COLO829 (cell line): ENCODE measurements around the gene NME7.
A peak's percentile ranks its signal among the peaks of the same experiment; 100 is the strongest.

Source experiments
- DNase-seq: peaks from one replicate; pipeline ENCODE4 v3.0.0; 2012; ENCODE audit warnings: low spot score

Gene NME7

DNA sequence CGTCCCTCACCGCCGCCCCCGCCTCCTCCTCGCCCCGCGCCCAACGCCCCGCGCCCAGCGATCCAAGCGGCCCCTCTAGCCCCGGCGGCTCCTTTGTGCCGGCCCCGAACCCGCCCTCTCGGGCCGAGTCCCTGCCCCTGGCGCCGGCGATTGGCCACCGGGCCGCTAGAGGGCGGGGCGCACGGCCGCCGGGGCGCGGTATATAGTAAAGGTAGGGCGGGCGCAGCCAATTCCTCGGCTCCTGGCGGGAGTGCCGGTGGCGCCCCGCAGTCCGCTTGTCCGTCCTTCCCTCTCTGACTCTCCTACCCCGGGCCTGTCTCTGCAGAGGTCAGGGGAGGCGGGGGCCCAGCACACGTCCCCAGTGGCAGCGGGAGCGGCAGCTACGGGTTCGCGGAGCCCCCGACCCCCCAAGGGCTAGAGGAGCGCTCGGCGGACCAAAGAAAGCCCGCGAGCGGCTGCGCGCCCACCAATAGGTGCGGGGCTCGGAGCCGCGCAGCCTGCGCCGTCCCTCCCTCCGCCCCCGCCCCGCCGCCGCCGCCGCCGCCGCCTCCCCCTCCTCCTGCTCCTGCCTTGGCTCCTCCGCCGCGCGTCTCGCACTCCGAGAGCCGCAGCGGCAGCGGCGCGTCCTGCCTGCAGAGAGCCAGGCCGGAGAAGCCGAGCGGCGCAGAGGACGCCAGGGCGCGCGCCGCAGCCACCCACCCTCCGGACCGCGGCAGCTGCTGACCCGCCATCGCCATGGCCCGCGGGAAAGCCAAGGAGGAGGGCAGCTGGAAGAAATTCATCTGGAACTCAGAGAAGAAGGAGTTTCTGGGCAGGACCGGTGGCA, 261.3 kb downstream of the NME7 start, which contains the start of gene ATP1B1:
Gene ATP1B1 (plus strand): TSS at position 596 of the 826 bp plus-strand sequence. CDS start 140 bp downstream, at position 736.
- DNase-seq = peak; percentile 68

DNA sequence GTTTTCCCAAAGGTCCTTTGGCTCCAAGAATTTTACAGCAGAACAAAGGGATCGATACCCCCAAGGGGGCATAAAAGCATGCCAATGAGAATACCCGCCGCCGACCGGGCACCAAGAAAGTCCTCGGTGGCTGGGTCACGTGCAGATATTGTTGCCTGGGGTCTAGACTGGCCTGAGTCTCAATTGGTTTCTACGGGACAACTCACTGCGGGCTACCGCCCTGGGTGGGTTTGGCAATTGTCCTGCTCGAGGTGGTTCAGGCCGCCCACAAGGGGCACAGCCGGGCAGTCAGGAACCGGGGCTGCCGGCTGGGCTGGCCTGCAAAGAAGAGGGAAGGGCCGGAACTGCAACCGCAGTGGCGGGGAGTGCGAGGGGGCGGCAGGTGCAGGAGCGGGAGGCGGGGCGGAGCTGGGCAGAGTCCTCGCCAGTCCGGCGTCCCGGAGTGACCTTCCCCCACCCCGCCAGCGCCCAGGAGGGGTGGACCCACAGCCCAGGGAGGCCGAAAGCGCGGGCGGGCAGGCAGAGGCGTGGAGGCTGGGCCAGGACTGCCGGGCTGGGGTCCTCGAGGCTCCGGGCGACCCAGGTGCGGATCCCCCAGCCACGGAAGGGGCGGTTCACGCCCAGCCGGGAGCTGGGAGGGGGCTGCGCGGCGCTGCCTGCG, 262.0 kb downstream of the NME7 start:
- DNase-seq = no peak

DNA sequence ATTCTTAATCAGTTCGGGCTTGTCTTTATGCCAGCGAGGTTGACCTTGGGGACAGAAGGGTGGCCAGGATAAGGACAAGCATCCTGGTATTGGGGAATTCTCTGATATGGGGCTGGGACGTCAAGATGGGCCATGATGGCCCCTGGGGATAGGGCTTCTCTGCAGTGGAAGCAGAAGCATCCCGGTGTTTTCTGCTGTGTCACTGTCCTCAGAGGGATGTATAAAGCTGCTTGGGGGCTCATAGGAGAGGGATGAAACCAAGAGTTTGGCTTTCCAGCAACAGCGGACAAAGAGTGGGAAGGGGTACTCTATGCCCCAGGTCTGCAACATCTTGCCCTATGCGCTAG, 262.5 kb downstream of the NME7 start:
- no peak for DNase-seq

DNA sequence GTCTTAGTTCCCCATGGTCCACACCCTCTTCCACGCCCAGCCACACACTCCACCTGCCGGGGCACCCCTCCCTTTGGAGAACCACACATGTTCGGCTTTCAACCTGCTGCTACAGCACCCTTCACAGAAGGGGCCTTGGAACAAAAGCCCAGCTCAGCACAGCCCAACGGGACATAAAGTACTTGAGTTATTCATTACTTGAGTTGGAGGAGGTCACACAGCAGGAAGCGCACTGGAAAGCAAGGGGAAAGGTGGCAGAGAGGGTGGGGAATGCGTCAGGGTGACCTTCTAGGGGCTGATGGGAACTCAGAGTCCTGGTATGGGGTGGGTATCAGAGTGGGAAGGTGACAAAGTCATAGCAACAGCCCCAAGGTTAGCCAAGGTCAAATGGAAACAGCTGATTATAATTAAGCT, 264.1 kb downstream of the NME7 start:
- no peak for DNase-seq

DNA sequence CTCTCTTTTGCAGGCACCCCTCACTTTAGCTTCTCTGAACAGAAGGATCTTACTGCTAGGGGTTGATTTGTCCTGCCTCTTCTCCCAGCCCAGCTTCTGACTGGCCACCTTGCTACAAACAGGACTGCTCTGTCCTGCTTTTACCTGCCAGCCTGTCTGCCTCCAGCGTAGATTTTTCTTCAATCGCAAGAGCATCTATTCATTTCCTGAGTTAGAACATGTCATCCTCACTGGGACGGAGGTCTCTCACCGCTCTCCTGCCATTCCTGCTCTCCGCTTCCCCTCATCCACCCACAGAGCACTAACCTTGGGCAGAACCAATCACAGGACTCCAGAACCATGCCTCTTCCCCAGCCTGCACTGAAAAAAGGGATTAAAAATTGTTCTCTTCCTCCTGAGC, 264.6 kb downstream of the NME7 start:
- no peak for DNase-seq

DNA sequence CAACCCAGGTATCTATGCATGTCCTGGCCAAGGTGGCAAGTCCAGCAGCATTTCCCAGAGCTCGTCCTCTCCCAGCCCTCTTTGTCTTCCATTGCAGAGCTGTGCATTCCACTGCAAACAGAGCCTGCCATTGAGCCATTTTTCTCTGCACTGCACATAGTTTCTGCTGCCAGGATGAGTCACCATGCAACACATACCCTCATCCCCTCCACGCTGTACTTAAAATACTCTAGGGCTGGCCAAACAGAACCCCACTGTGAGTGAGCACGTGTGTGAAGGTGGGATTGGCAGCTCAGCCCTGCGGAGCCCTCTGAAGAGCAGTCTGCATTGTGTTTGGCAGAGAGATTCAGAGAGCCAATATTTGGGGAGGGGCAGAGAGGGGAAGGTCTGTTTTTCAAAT, 265.0 kb downstream of the NME7 start:
- peak; percentile 95 for DNase-seq

DNA sequence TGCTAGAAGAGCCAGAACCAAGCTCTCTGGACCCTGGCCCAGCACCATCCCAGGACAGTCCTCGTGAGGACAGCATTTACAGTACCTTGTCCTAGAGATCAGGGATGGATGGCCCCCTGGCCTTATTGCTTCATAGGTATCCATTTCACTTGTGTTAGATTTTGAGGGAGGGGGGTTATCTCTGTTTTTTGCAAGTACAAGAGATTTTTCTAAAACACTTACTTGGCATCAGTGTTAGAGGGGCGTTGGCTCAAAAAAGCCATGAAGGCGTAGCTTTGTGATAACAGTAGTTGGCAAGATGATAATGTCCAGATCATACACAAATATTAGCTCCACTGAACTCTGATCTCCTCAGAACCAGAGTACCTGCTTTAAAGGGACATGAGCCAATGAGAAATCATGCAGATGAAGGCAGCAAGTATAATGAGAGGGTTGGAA, 266.9 kb downstream of the NME7 start:
- DNase-seq = no peak

DNA sequence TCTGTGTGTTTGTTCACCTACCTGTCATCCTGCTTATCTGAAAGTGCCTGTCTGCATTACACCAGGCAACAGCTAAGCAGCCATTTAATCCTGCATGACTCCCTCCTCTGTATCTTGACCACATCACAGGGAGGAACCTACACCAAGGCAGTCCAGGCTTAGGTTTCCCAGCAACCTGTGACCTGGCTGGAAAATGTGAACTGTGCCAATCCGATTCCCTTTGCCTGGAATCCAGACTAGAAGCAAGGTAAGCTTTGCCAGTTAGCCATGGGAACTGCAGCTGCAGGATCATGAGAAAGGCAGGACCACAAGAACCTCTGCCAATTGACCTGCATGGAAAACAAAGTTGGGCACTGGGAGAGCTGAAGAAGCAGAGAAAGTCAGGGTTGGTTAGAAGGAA, 267.4 kb downstream of the NME7 start:
- no peak for DNase-seq

DNA sequence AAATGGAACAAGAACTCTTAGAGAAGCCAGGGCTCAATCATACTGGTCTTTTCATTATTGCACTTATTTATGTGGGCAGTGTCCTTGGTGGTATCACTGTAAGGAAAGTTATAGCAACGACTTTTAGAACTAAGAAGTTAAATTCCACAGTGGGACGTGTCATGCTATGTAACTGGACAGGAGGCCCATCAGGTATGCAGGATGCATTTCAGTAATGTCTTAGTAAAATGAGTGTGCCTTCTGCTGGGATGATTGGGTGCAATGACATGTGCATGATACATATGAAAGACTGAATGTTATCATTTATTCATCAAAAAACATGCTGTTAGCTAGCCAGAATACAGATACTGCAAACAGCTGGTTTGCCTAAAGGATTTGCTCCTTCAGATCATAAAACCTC, 268.0 kb downstream of the NME7 start:
- DNase-seq = no peak

DNA sequence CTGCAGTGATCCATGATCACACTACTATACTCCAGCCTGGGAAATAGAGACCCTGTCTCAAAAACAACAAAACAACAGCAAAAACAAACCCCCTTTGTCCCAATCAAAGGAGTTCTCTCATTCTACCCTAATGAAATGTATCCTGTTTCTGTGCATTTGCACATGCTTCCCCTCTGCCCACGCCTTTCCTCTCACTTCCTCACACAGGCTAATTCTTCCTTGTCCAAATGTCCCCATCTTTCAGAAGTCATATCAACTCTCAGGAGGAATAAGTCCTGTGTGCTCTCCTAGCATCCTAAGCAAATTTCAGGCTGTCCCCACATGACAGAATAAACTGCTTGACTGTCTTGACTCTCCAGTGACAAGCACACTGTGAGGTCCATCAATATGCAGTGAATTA, 269.2 kb downstream of the NME7 start:
- no peak for DNase-seq

DNA sequence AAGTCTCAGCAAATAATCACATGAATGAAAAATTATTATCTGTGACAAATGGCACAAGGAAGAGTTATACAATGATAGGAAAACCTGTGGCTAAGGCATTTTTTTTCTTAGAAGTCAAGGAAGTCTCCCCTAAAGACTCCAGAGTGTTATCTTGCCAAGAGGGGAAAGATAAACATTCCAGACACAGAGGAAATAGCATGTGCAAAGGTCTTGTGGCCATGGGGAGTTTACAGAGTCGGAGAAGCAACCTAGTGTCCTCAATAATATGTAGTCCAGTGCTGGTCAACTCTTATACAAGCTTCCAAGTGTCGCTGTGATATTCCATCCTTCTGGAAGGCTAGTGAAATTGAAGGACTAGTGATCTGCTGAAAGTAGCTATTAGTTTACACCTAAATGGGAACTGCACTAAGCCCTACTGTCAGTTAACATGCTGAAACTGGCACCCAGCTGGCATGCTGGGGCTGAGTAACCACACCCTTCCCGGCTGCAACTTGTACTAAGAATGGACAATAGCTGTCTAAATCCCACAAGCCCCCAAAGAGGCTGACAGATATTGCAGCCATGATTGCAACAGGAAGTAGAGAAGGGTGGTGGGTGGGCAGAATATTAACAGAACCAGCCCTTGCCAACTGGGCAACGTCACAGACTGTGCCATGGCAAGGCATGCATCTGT, 272.6 kb downstream of the NME7 start:
- DNase-seq = no peak

DNA sequence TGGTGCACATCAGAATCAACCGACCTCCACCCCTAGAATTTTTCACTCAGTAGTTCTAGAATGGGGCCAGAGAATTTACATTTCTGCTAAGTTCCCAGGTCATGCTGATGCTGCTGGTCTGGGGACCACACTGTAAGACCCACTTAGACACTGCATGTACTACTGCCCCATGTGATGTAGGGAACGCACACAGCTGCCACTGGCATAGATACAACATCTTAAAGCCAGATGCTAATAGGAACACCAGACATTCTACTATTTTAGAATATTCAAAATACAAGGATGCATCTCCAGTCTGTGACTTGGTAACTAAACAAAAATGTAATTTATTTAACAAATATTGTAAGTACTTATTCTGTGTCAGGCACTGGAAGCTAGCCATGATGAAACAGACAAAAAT, 275.2 kb downstream of the NME7 start:
- no peak for DNase-seq

DNA sequence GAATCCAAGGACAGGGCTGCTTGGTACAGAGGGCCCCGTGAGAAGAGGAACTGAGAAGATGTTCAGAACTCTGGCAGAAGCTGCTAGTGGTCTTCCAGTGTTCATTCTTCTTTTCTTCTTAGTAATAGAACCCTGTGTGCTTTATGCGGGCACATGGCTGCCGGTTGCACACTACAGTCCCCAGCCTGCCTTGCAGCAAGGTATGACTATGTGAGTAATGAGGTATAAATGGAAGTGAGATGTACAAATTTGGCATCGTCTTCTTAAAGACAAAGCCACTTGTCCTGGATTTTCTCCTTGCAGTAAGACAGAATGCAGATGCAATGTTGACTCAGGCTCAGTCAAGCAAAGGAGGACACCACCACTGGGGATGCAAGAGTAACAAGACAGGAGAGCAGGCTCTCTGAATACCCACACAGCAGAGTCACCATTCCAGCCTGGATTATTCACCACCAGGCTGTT, 276.1 kb downstream of the NME7 start:
- no peak for DNase-seq

DNA sequence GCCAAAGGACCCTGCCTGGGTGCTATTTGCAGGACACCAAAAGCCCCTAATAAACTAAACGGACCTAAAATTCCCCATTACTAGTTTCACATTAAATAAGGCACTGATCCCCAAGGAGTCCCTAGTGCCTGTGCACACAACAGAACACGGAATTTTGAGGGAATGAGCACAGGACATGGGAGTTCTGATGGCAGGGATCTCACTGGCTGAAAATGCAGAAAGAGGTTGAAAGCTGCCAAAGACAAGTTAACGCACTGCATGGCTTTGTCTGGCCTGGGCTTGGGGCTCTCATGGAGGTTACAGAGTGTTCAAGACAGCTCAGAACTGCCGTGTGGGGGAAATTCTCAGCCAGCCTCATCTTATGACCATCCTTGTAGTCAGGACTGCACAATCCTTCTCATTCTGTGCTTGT, 276.7 kb downstream of the NME7 start:
- DNase-seq = no peak

DNA sequence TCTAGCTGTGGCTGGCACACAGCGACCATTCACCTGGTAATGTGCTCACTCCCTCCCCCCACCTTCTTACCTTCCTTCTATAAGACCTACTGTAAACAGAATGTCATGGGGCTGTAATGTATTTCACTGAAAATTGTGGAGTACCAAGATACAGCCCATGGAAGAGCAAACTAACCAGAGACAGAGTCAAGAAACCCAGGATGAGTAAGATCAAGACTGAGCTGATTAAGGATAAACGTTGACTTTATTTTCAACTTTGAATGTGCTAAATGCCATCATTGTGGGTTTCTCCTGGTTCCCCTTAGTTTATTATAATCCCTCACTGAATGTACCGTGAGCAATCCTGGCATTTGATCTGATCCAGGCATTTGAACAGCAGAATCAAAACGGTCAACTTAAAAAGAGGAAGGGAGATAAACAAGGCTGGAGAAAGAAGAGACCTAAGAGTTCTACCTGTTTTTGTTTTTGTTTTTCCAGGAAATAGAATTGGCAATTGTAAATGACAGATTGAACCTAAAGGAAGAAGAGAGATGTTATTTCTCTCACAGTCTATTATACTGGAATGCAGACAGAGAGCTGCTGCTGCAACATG, 277.2 kb downstream of the NME7 start:
- no peak for DNase-seq

DNA sequence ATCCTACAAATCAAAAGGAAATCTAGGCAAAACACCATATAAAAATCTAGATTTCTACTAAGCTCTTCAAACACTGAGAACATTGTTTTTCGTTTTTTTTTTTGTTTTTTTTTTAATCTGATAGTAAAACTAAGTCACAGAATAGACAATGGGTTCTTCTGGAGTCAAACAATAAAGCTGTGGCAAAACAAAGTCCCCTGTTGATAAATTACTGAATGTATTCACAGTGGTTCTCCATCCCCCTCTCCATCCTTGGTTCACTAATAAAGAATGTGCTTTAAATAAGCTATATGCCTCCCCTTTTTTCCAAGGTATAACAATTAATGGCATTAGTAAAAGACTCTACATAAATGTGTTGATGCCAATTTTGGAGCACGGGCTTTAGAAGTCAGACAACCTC, 277.8 kb downstream of the NME7 start:
- no peak for DNase-seq

DNA sequence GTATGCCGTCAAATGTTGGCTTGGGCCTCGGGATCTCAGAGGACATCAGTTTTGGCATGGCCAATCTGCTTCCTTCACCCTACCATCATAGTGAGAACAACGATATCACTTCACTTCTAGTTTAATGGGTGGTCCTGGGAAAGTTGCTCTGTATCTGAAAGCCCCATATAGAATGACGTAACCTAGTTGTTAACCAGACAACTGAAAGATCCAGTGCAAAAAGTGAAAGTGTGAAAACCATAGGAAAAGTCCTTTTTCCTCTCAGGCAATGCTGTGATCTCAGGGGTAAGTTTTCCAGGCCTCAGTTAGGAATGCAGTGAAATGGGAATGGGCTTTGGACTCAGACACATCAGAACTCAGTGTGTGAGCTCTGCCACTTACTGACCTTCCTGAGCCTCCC, 279.7 kb downstream of the NME7 start:
- no peak for DNase-seq

DNA sequence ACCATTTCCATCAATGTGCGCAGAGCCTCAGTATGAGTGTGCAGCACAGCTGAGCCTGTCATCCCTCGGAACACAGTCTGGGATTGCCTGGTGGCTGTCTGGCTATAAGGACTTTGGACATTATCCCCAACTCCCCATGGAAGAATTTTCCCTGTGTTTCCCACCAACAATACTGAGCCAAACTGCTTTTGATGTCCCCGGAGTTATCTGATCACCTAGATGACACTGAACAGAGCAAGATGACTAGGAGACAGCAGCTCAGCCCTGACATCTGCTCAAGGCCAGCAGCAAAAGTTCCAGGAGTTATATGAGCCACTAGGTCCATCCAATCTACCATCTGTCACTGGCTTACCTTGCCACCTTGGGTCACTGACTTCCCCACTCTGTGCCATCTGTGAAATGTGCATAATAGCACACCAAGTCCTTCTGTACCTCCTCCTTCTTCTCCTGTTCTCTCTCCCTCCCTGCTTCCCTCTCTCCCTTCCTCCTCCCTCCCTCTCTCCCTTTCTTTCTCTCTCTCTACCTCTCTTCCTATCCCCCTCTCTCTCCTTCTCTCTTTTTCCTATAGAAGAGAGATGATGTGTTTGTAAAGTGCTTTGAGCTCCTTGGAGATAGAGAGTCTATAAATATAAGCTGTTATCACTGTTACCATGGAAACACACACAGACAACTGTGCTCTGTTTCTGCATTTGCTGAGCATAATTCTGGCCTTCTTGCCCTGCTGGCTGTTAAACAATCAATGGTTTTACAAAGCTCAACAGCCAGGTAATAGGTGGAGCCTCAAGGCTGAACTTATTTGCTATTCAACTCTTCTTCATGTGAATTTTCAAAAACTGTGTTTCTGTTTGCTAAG, 280.8 kb downstream of the NME7 start:
- DNase-seq = peak; percentile 69

DNA sequence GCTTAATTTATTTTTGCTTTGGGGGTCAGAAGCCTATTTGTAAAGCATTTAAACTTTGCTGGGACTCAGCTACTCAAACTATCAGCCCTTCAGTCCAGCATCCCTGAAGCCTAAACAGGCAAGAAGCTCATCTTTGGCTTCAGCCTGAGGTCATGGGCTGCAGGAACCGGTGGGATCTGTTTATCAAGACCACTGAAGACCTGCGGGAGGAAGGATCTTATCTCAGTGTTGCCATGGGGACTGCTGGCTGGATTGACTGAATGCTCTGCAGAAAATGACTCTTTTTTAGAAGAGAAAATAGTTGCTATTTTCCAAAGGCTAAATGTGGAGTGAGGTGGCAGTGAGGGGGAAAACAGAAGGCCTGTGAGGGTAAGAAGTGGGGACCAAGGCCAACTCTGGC, 281.7 kb downstream of the NME7 start:
- DNase-seq = no peak
